ENCODE results near the gene VWA3B.

Gene VWA3B

DNA sequence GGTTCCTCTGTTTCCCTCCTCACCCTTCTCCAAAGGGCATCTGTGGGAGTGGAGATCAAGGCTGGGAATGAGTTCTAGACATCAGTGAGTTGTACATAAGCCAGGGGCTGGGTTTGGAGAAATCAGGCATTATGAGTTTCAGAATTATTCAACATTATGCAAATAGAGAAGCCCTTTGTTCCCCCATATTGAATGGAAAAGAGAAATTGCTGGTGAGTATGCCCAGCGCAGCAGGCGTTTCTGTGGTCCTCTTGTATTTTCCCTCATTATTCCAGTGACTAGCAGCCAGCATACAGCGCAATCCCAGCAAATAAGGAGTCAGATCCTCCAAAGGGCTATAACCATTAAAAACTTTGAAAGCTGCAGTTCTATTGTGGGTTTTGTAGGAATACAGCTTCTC is 94.4 kb downstream of the VWA3B start:
- DNase-seq: no peak

DNA sequence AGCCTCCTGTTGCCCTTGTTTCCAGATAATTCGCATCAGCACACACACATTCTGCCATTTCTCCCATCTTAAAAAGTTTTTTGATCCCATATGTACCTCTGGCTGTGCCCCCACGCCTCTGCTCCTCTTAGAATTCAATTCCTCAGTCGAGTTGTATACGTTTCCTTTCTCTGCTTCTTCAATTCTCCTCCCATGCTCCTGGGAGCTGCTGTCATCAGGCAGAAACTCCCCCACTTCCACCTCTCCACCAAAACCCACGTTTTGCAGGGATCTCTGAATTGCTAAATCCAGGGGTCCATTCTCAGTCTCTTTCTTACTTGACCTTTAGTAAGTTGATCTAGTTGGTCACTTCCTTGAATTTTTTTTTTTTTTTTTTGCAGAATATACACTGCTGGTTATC is 98.8 kb downstream of the VWA3B start:
- no peak for DNase-seq

DNA sequence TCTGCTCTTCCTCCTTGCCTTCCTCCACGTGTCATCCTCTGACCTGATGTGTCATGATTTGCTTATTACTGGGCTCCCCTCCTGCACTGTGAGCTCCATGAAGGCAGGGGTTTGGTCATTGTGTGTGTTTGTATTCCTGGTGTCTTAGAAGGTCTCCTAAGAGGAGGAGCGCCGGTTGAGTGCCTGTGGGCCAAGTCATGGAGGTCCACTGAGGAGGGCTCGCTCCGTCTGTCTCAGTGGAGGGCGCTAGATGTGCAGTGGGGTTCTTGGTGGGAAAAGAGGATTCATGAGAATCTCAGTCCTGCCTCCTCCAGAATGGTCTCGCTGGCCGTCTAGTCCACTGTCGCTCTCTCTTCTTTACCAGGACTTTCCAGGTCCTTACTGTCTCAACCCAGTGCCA is 100.2 kb downstream of the VWA3B start:
- no peak for DNase-seq

DNA sequence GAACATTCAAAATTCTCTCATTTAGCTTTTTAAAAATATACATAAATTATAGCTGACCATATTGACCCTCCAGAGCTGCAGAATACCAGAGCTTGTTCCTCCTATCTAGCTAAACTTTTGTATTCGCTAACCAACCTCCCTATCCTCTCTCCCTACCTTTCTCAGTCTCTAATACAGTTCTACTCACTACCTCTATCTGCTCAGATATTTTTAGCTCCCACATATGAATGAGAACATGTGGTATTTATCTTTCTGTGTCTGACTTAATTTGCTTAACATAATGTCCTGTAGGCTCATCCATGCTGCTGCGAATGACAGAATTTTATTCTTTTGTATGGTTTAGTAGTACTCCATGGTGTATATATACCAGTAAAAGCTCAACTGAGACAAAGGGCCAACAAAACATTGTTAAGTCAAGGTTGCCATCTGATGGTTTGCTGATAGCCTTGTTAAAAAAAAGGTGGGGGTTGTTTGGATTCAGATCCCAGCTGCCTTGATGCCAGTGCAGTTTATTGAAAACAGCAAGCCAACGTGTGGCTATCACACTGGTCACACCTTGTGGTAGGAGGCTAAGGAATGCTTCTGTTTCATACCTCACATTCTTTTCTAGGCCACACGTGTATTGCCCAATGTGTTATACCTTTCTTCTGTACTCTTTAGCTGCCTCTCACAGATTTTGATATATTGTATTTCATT is 101.5 kb downstream of the VWA3B start:
- DNase-seq: no peak

DNA sequence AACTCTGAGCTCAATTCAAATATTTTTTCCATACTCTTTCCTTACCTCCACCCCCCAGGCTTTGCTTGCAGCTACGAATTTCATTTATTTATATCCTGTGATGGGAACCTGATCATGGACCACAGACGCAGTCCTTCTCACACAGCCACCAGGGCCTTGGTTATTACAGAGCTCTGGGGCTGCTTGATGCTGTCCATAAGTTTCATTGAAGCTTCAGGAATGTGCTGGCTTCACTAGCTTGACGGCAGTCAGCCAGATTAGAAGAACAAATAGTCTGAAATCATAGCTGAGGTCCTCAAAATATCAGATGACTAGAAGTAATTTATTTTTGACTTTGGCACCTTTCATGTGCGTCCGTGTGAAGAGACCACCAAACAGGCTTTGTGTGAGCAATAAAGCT is 104.9 kb downstream of the VWA3B start:
- no peak for DNase-seq

DNA sequence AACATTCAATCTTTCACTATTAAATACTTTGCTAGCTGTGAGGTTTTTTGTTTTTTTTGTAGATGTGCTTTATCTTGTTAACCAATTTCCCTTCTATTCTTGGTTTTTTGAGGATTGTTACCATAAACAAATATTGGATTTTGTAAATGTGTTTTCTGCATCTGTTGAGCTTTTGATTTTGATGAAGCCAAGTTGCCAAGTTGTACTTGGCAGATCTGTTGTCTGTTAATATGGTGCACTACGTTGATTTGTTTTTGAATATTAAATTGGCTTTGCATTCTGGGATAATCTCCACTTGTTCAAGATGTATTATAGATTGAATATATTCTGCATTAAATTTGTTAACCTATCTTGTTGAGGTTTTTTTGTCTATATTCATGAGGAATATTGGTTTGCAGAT is 114.6 kb downstream of the VWA3B start:
- no peak for DNase-seq

DNA sequence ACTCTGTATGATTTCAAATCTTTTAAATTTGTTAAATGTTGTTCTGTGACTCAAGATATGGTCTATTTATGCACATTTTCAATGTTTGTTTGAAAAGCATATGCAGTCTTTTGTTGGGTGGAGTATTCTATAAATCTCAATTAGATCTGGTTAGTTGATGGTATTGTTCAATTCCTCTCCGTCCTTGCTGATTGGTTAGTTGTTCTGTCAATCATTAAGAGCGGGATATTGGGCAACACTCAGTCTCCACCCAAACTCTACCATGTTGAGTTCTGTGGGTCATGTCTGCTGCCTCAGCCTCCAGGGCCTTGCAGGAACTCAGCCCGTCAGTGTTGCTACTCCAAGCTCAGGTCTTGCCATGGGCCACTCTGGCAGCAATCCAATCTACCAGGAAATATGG is 118.9 kb downstream of the VWA3B start:
- DNase-seq: no peak

DNA sequence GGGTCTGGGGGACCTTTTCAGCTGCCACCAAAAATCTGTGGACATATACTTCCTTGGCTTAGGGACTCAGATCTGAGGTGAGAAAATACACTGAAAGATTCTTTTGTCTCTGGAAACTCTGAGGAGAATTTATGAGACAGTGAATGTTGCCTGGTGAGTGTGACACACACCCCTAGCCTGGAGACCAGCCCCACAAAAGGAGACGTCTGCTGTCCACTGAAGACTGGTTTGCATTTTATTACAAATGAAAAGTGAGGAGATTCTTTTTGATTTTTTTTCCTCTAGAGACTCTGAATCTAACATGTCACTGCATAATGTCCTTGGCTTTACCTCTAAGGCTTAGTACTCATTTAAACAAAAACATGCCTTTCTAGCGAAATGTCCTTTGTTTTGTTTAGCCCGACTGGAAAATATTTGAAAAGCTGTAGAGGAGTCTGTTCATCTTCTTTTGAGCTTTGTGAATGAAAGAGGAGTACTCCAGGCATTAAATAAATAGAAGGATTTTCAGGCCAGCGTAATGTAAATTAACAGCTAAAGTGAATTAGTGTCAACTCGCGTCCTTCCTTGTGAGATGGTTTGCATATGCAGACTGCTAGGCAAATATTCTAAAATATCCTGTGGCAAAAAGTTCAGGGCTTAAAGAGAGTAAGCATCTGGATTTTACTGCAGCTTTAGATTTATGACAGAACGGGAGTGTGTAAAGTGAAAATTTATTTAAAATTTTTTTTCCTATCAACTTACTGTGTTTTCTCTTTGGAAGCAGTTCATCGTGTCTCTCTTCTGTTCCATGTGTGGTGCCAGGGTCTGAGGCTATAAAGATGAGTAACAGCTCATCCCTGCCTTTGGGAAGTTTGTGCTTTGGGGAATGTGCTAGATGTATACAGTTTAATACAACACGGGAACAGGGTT is 125.4 kb downstream of the VWA3B start:
- no peak for DNase-seq

DNA sequence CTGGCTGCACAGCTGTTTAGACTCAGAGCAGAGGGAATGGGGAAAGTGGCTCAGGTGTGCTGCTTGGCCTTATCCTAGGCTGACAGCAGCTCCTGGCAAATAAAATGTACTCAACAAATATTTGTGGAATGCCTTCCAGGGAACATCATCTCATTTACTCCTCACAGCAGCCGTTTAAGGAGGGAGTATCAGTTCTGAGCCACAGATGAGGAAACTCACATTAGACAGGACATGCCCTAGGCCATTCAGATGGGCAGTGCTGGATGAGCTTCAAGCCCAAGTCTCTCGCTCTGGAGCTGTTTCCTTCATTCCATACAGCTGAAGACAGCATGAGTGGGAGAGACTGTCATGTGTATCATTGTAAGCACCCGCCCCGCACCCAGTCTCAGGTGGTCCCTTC is 129.6 kb downstream of the VWA3B start:
- no peak for DNase-seq

DNA sequence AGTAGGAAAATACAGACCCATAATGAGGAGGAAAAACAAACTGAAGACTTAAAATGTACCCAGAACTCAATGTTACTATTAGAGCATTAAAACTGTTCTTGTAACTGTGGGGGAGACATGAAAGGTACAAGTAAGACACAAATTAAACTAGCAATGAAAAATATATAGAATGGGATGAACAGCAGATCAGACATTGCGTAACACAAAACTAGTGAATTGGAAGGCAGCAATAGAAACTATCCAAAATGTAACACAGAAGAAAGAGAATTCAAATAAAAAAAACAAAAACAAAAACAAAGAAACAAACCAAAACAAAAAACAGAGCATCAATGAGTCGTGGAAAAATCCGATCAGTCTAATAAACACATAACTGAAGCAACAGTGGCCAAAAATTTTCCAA is 132.2 kb downstream of the VWA3B start:
- DNase-seq: no peak

DNA sequence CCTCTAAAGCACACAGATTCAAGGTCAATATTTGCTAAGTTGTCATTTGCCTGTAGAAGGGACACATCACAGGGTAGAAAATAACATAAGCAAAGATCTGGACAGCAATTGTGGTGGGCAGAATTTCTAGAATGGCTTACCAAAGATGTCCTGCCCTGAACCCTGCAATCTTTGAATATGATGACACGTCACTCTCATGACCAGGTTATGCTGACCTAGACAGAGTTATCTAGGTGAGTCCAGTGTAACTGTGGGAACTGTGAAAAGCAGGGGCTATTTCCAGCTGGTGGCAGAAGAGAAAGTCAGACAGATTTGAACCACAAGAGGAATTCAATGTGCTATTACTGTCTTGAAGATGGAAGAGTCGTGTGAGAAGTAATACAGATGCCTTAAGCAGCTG is 147.0 kb downstream of the VWA3B start:
- no peak for DNase-seq

DNA sequence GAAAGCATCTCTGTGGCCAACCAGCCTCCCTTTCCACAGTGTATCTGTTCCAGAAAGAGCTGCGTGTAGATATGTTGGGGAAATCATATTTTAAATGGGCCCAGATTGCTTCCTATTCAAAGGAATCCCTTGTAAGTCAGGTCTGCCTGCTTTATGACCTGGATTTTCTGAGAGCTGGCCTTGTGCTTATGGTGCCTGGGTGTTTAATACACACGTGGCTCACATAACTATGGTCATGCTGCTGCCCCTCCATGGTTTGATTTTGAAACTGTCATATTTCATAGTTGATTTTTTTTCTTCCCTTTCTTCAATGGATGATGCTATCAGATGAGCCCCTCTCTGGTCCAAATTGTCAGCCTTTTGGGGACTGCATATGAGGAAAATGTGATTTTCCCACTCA is 147.8 kb downstream of the VWA3B start:
- DNase-seq: no peak

DNA sequence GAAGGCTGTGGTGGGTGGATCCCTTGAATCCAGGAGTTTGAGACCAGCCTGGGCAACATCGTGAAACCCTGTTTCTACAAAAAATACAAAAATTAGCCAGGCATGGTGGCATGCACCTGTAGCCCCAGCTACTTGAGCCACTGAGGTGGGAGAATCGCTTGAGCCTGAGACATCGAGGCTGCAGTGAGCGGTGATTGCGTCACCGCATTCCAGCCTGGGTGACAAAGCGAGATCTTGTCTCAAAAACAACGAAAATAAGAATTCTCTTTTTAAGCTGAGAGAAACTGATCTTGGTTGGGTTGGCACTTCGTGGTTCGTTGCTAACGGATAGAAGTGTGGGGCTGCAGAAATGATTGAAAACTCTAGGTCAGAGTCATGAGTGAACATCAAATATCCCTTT is 150.0 kb downstream of the VWA3B start:
- DNase-seq: no peak

DNA sequence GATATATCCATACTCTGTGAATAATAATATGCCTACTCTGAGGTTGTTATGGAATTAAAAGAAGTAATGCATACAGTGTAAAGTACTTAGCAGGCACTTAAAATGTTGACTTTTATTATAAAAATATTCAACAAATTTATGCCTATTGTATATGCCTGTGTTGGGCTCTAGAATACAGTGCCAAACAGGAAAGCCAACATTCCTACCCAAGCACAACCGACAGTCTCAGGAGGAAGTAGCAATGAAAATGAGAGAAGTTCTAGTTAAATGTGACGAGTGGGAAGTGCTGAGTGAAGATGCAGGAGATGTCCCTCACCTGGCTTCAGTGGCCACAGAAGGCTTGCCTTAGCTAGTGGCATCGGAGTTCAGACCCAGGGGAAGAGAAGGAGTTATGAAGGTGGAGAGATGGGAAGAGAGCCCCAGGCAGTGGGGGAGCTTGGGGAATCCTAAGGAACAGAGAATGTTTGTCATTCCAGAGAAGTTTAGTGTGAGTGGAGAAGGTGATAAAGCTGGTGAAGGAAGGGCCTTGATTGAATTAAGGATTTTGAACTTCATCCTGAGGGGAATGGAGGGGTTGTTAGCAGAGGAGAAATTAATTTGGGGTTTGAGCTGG is 153.9 kb downstream of the VWA3B start:
- no peak for DNase-seq

DNA sequence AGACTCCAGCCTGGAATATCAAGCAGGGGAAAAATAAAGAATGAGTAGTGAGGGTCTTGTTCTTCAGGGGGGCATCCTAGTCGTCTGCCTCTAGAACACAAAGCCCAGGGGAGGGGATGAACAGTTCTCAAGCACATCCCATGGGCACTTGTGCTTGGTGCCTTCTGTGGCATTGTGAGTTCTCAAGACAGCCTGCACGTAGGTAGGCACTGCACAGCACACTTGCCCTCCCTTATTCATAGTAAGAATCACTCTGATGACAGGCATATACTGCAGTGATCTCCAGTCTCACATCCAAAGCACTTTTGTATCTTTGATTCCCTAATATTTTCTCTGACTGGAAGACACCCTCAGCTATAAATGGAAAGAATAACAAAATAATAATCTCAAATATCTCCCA is 154.6 kb downstream of the VWA3B start:
- DNase-seq: no peak

DNA sequence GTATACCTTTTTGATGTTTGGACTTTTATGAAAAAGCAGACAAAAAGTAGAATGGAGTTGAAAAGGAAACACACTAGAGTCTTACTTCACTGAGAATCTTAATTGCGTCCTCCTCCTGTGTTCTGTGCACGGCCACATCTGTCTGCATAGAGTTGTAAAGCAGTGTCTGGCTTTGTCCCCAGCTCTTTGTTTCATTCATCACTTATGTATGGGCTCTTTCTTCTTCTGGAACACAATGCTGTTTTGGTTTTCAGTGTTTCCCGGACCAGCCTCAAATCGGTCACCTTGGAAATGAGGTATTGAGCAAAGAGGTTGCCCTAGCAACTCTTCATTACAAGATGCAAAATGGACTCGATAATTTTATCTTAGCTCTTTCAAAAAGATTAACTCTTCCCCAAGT is 155.0 kb downstream of the VWA3B start:
- DNase-seq: no peak

DNA sequence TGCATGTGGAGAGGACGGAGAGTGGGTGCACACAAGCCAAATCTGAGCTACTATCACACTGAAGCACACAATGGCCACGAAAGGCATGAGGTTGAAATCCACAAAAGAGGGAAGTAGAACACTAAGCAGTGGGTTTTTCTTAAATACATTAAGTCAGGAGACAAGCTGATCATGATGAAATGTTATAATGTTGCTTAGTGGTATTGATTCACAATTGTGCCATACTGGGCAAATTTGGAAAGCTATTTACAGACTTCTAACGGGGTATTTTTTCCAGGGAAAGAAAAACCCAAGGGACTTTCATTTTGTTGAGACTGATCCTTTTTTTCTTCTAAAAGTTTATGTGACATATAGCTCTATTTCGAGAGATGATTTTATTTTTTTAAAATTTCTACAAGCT is 158.5 kb downstream of the VWA3B start:
- no peak for DNase-seq

DNA sequence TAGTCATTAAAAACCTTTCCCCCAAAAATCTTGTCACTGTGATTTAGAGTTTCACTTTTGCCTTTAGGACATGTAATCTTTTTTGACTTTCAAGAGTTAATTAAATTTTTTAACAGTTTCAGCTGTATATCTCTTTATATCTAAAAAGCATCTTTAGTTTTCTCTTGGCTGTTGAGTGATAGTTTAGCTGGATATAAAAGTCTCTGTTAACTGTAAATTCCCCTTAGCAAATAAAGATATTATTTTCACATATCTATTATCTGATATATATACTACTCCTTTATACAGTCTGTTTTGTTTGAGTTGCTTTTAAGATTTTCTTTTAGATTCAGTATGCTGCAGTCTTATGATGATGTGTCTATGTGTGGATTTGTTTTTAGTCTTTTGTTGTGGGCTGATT is 160.4 kb downstream of the VWA3B start:
- no peak for DNase-seq

DNA sequence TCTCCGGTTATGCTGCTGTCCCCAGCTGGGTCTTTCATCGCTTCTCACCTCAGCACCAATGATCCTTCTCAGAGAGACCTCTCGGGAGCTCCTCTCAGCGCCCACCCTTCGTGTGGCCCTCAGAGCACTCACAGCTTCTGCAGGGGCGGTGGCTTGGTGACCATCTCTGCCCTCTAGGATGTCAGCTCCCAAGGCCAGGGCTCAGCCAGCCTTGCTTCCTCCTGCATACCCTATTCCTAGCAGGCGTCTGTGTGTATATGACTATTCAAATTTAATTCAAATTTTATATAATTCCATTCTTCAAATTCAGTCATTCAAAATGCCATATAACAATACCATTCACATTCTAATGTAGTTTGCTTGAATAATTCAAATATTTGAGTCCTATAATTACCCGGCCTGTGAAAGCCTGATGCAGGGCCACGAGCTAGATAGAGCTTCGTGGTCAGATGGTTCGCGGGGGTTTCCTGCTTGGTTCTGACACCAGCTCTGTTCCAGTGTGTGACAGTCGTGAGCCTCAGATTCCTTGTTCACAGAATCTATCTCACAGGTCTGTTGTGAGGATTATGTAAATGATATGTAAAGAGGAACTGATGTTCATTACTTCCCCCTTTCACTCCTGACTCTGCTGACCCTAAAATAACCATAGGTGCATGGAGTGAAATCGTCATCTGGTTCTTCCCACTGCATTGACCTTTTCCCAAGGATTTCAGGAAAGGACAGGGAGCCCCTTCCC is 165.2 kb downstream of the VWA3B start:
- DNase-seq: no peak

DNA sequence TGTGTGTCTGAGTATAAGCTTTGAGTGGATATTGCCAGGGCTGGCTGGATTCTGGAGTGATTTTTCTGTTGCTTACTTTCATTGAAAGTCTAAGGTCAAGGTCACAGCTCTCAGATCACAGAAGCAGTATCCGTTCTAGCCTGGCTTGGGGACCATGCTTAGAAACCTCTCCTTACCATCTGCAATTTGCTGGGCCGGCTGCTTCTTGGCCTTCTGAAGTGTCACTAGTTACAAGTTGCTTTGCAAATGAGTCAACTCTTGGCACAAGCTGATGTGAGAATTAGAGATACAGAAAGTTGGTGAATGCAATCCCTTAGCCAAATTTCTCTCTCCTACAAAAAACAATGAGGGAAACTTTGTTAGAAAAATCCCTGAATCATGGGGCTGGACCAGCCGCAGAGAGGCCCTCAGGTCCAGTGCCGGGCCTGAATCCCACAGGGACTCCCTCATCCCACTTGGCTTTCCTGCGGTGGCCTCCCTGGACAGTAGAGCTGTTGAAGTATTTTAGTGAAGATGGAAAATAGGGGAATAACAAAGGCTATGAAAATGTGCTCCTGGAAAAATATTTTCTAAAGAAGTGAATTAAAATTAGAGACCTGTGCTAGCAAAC is 166.6 kb downstream of the VWA3B start:
- DNase-seq: no peak

DNA sequence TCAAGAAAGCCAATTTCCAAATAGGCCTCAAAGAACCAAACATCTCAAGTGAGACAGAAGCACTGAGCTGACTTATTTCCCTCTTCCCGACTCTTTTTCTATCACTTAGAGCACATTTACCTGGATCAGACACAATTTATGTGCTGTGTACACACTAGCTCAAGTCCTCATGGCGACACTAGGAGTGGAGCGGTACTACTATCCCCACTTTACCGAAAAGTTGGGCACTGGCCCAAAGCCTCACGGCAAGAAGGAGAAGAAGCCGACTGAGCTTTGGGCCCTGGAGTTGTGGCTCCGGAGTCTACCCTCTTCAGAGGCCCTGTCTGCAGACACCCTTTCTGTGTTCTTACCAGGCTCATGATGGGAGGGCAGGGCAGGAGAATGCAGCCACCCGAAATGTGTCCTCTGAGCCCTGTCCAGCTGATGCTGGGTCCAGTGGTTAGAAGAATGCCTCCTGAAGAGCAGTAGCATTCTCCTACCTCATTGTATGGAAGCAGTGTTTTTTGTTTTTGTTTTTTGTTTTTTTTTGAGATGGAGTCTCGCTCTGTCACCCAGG is 167.6 kb downstream of the VWA3B start:
- no peak for DNase-seq

DNA sequence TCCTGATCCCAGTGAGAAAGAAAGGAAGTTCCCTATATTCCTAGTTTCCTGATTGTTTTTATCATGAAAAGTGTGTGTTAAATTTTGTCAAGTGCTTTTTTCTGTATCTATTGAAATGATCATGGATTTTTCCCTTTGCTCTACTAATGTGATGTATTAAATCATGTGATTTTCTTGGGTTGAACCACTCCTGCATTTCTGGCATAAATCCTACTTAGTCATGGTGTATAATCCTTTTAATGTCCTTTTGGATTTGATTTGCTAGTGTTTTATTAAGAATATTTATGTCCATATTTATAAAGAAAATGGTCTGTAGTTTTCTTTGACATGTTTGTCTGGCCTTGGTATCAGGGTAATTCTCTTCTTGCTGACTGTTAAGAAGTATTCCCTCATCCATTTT is 171.9 kb downstream of the VWA3B start:
- no peak for DNase-seq

DNA sequence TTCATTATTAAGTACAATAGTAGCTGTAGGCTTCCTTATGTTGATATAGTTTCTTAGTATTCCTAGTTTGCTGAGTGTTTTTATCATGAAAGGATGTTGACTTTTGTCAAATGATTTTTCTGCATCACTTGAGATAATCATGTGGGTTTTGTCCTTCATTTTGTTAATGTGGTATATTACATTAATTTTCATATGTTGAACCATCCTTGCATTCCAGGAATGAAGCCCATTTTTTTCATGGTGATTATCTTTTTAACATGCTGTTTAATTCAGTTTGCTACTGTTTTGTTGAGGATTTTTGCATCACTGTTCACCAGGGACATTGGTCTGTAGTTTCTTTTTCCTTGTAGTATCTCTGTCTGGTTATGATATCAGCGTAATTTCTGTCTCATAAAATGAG is 176.4 kb downstream of the VWA3B start:
- DNase-seq: no peak
